Lung (tissue), 12 donors: Measurements from ENCODE around the gene METTL18. TPM values are rescaled to one million over a fixed set of nuclear protein-coding genes. Genes with fewer than 3 reads are reported as not detected.

Experiments used
- ATAC-seq: fragments of 200-7000 bp; cut with Tn5 transposase; one replicate; pipeline ENCODE4 v1.9.1; 2020; ENCODE audit warnings: moderate number of reproducible peaks; ENCODE audit not compliant: insufficient read depth, low FRiP score
- DNase-seq, 3 donors: peaks; one replicate each; pipeline ENCODE4 v3.0.0-alpha.2; 2013 to 2017
- H3K27ac ChIP-seq, 2 donors: one replicate each; pipeline ENCODE4 v1.5.1; 2013; ENCODE audit warnings: mild to moderate bottlenecking in 2 of 2, moderate library complexity in 2 of 2, control low read depth in 1 of 2, inconsistent platforms in 1 of 2, low read depth in 1 of 2, low read length in 1 of 2
- H3K27me3 ChIP-seq, 3 donors: one replicate each; pipeline ENCODE4 v1.5.1; 2013; ENCODE audit warnings: low read length in 2 of 3; ENCODE audit not compliant: control insufficient read depth in 3 of 3, insufficient read depth in 3 of 3
- H3K36me3 ChIP-seq, 4 donors: one replicate each; pipeline ENCODE4 v1.5.1; 2013; ENCODE audit warnings: low read length in 4 of 4, mild to moderate bottlenecking in 1 of 4, moderate library complexity in 1 of 4; ENCODE audit not compliant: control insufficient read depth in 4 of 4, insufficient read depth in 4 of 4
- H3K4me1 ChIP-seq, 5 donors: one replicate each; pipeline ENCODE4 v1.5.1; 2013; ENCODE audit warnings: low read length in 5 of 5, mild to moderate bottlenecking in 2 of 5, moderate library complexity in 1 of 5; ENCODE audit not compliant: control insufficient read depth in 5 of 5, insufficient read depth in 5 of 5
- H3K4me3 ChIP-seq: one replicate; pipeline ENCODE4 v1.5.1; 2013; ENCODE audit warnings: mild to moderate bottlenecking, control low read depth, moderate library complexity
- H3K9ac ChIP-seq, 2 donors: one replicate each; pipeline ENCODE4 v1.5.1; 2013; ENCODE audit warnings: low read length in 2 of 2, control low read depth in 1 of 2; ENCODE audit not compliant: insufficient read depth in 1 of 2
- H3K9me3 ChIP-seq, 4 donors: one replicate each; pipeline ENCODE4 v1.5.1; 2013; ENCODE audit warnings: low read length in 3 of 4, mild to moderate bottlenecking in 1 of 4, moderate library complexity in 1 of 4; ENCODE audit not compliant: control insufficient read depth in 4 of 4, insufficient read depth in 3 of 4
- CTCF ChIP-seq: IDR thresholded peaks from 2 replicates; pipeline ENCODE4 v1.5.1; 2012; ENCODE audit warnings: mild to moderate bottlenecking; ENCODE audit errors: control extremely low read depth, extremely low read depth
- WGBS, 2 donors: extraction: QIAGEN DNeasy Blood & Tissue Kit; methylation state at CpG; one replicate each; pipeline ENCODE4 v1.1.7; 2013; 5-methylcytosine and 5-hydroxymethylcytosine counted together
- polyA plus RNA-seq, 2 donors: library from polyadenylated mRNA; stranded (reverse); fragments of 200-250 nt; gene quantifications; one replicate each; pipeline ENCODE4 v1.2.1, GENCODE V29; 2013
- total RNA-seq, 2 donors: library from RNA; depleted of rRNA in 1 of 2; stranded (reverse); fragments of >200 nt in 1 of 2; gene quantifications; one replicate each; pipeline ENCODE4 v1.2.1, GENCODE V29; 2014 to 2021
- donor health status: control.
- donor health status: control.
- donor health status: Bipolar disorder and iron deficiency.
- donor health status: healthy.
- donor health status: DM: yes; HTN: yes; CAD: no.

METTL18 gene
- total and polyA plus RNA-seq, 4 donors = 4.4 to 8.6 (median 6.4) TPM

GRCh38 chr1:169779150-169779549 lies 15.6 kb downstream of the METTL18 start:
- Histone ChIP-seq H3K4me3 (no peak overlapping the region), H3K27me3 (no peaks in the 10 kb centered on the region), H3K27ac (no peak overlapping the region), H3K4me1 (peaks cover 0 to 4% (median 0%) of the 10 kb centered on the region in 5 donors), H3K9ac (no peak overlapping the region), H3K9me3 (no peaks in the 10 kb centered on the region), H3K36me3 (no peaks in the 10 kb centered on the region)
- ATAC-seq (no peak), DNase-seq (no peak)
- no peak for TF ChIP-seq CTCF

- ATAC-seq = no peak
- TF ChIP-seq CTCF = no peak
- WGBS, 2 donors = 67 to 88% methylated on average over 3 of the region's 3 CpGs
Observed at GRCh38 chr1:169776440-169776839, 18.3 kb downstream of the METTL18 start.

GRCh38 chr1:169768161-169768560 lies 26.5 kb downstream of the METTL18 start:
- no peak overlapping the region for H3K4me3 ChIP-seq
- ATAC-seq (no peak), DNase-seq (no peak)
- no peaks in the 10 kb centered on the region for H3K27me3 ChIP-seq
- no peaks in the 10 kb centered on the region for H3K4me1 ChIP-seq
- no peak for TF ChIP-seq CTCF
- no peak overlapping the region for H3K27ac ChIP-seq
- no peaks in the 10 kb centered on the region for H3K36me3 ChIP-seq
- H3K9me3 ChIP-seq = no peaks in the 10 kb centered on the region
- no peak overlapping the region for H3K9ac ChIP-seq
- 90 to 97% methylated on average over 2 of the region's 2 CpGs for WGBS, 2 donors

More at GRCh38 chr1:169776440-169776839, 18.3 kb downstream of the METTL18 start:
- H3K9ac ChIP-seq = no peak overlapping the region
- no peak overlapping the region for H3K27ac ChIP-seq
- no peaks in the 10 kb centered on the region for H3K36me3 ChIP-seq
- H3K4me1 ChIP-seq = peaks cover 0 to 4% (median 0%) of the 10 kb centered on the region in 5 donors
- H3K9me3 ChIP-seq = no peaks in the 10 kb centered on the region
- no peak for DNase-seq
- no peak overlapping the region for H3K4me3 ChIP-seq
- no peaks in the 10 kb centered on the region for H3K27me3 ChIP-seq
